Panc1 (cell line): ENCODE results near the gene HSPB7. TPM values are rescaled to one million over a fixed set of nuclear protein-coding genes. Genes with fewer than 3 reads are reported as not detected.

Experiments used
- ATAC-seq: fragments of 200-7000 bp; cut with Tn5 transposase; 2 replicates; pipeline ENCODE4 v1.9.1; 2020; ENCODE audit warnings: mild to moderate bottlenecking, moderate library complexity
- BruUV-seq: library from RNA; stranded (reverse); fragments of 400-500 nt; replicated peaks from 2 replicates; lab custom pipeline; 2021; lab: Mats Ljungman, UMichigan
- CTCF ChIA-PET: fragments of 300-600 bp; sonication (Branson Sonifier 250); formaldehyde crosslinking; loops from one replicate; lab custom pipeline; 2022; ENCODE audit warnings: antibody characterized with exemption; lab: Charles Lee
- POLR2A ChIA-PET: fragments of 300-600 bp; sonication (Branson Sonifier 250); formaldehyde crosslinking; loops from one replicate; lab custom pipeline; 2022; ENCODE audit warnings: antibody characterized with exemption; lab: Charles Lee
- DNase-seq: peaks from one replicate; pipeline ENCODE4 v3.0.0-alpha.2; 2010; ENCODE audit warnings: low read depth, low spot score
- H3K27ac ChIP-seq: 2 replicates; pipeline ENCODE4 v1.5.1; 2011; ENCODE audit warnings: mild to moderate bottlenecking, low read length, inconsistent platforms
- H3K27me3 ChIP-seq: fragments of 200-500 bp; sonication (Bioruptor generic); 2 replicates; pipeline ENCODE4 v1.6.0; 2014; ENCODE audit warnings: low read length, inconsistent platforms; ENCODE audit not compliant: control insufficient read depth, insufficient read depth
- H3K36me3 ChIP-seq: fragments of 200-500 bp; sonication (Bioruptor generic); 2 replicates; pipeline ENCODE4 v1.5.1; 2014; ENCODE audit warnings: inconsistent platforms, mild to moderate bottlenecking, low read length, moderate library complexity; ENCODE audit not compliant: control insufficient read depth, insufficient read depth
- H3K4me1 ChIP-seq: 2 replicates; pipeline ENCODE4 v1.5.1; 2011; ENCODE audit warnings: inconsistent platforms, mild to moderate bottlenecking, low read length, moderate library complexity; ENCODE audit not compliant: control insufficient read depth, insufficient read depth
- H3K4me3 ChIP-seq, 2 experiments: 2 replicates each; pipeline ENCODE4 v1.5.1; 2011 to 2012; ENCODE audit warnings: low read depth in 2 of 2, low read length in 2 of 2, mild to moderate bottlenecking in 2 of 2, inconsistent platforms in 1 of 2, moderate library complexity in 1 of 2
- H3K9me3 ChIP-seq: fragments of 200-500 bp; sonication (Bioruptor generic); 2 replicates; pipeline ENCODE4 v1.5.1; 2014; ENCODE audit warnings: low read depth, mild to moderate bottlenecking, inconsistent platforms, low read length, moderate library complexity; ENCODE audit not compliant: control insufficient read depth, insufficient read depth
- CTCF ChIP-seq: fragments of 450-650 bp; IDR thresholded peaks from 2 replicates; pipeline ENCODE4 v1.5.1; 2017; ENCODE audit warnings: mild to moderate bottlenecking
- POLR2AphosphoS5 ChIP-seq: IDR thresholded peaks from 2 replicates; pipeline ENCODE4 v1.6.1; 2012; ENCODE audit warnings: mild to moderate bottlenecking, low read depth, low read length, moderate library complexity
- REST ChIP-seq, 2 experiments: IDR thresholded peaks; 2 replicates each; pipeline ENCODE4 v1.6.1; 2011 to 2012; ENCODE audit warnings: low read depth in 2 of 2, control low read depth in 1 of 2, low read length in 1 of 2, mild to moderate bottlenecking in 1 of 2, moderate library complexity in 1 of 2; ENCODE audit not compliant: insufficient read depth in 1 of 2
- SIN3A ChIP-seq: IDR thresholded peaks from 2 replicates; pipeline ENCODE4 v1.6.1; 2012; ENCODE audit warnings: low read depth, mild to moderate bottlenecking, low read length, moderate library complexity, borderline replicate concordance; ENCODE audit not compliant: insufficient read depth
- TCF7L2 ChIP-seq: IDR thresholded peaks from 2 replicates; pipeline ENCODE4 v1.6.1; 2011; ENCODE audit warnings: mild to moderate bottlenecking, low read depth, low read length, inconsistent platforms
- in situ Hi-C: cut with HindIII; loops from 2 replicates; pipeline ENCODE4 v1.10.0; 2016; ENCODE audit warnings: low sequenced_read_pairs, low pct_unique_long_range_greater_than_20kb
- intact Hi-C: fragments of 100-400 bp; cut with micrococcal nuclease; formaldehyde crosslinking; loops from one replicate; pipeline ENCODE4 v1.10.0; 2022; ENCODE audit not compliant: unreplicated experiment
- total RNA-seq: library from RNA; stranded (reverse); gene quantifications from one replicate; pipeline ENCODE4 v1.2.1, GENCODE V29; 2021; ENCODE audit not compliant: unreplicated experiment

HSPB7 gene
- total RNA-seq, 1 experiment from 2014 or later = 0.10 TPM

- intact Hi-C loops = loop anchor here (2.0 kb wide), 1 partner anchor 24 kb away; no protein-coding TSS in a partner anchor
Measured at GRCh38 chr1:16032388-16033102, 14.7 kb upstream of the HSPB7 start.

GRCh38 chr1:16031551-16031950 is 13.7 kb upstream of the HSPB7 start:
- Histone ChIP-seq H3K4me3 (no peak overlapping the region), H3K36me3 (no peaks in the 10 kb centered on the region), H3K27ac (no peak overlapping the region), H3K9me3 (no peaks in the 10 kb centered on the region), H3K27me3 (no peaks in the 10 kb centered on the region), H3K4me1 (peaks cover 4% of the 10 kb centered on the region; the same call in 1 of the 2 replicates)
- ATAC-seq = no peak
- CTCF ChIA-PET = no interaction called here
- no peak for TF ChIP-seq REST (IDR thresholded peaks at IDR 0.05; ENCODE audit: insufficient read depth in 1 of 2, low read depth in 2 of 2, low read length in 1 of 2)
- no peak for TF ChIP-seq TCF7L2
- TF ChIP-seq SIN3A = no peak
- intact Hi-C loops = no loop called here
- no peak for DNase-seq
- in situ Hi-C loops = no loop called here
- POLR2A ChIA-PET = no interaction called here
- BruUV-seq = no TSS peak

More at GRCh38 chr1:16032388-16033102, 14.7 kb upstream of the HSPB7 start:
- Histone ChIP-seq H3K4me1 (peaks cover 4% of the 10 kb centered on the region; the same call in 1 of the 2 replicates), H3K27me3 (no peaks in the 10 kb centered on the region), H3K4me3 (no peak overlapping the region), H3K9me3 (no peaks in the 10 kb centered on the region), H3K27ac (no peak overlapping the region), H3K36me3 (no peaks in the 10 kb centered on the region)
- no TSS peak for BruUV-seq
- ChIA-PET CTCF (no interaction called here), POLR2A (no interaction called here)
- in situ Hi-C loops = no loop called here
- TF ChIP-seq CTCF (peak; percentile 98), SIN3A (no peak)
- DNase-seq (peak; percentile 65), ATAC-seq (peak; percentile 86)

GRCh38 chr1:16029288-16029687 is 11.4 kb upstream of the HSPB7 start:
- peaks cover 4% of the 10 kb centered on the region; the same call in 1 of the 2 replicates for H3K4me1 ChIP-seq
- H3K27ac ChIP-seq = no peak overlapping the region
- H3K4me3 ChIP-seq = no peak overlapping the region
- ATAC-seq = no peak
- no peaks in the 10 kb centered on the region for H3K27me3 ChIP-seq
- ChIA-PET POLR2A (no interaction called here), CTCF (no interaction called here)
- no TSS peak for BruUV-seq
- intact Hi-C loops = no loop called here
- H3K9me3 ChIP-seq = no peaks in the 10 kb centered on the region
- in situ Hi-C loops = no loop called here
- no peak for DNase-seq
- TF ChIP-seq TCF7L2 = no peak
- no peak for TF ChIP-seq REST (IDR thresholded peaks at IDR 0.05; ENCODE audit: insufficient read depth in 1 of 2, low read depth in 2 of 2, low read length in 1 of 2)
- TF ChIP-seq POLR2AphosphoS5 = no peak
- TF ChIP-seq SIN3A = no peak
- no peak for TF ChIP-seq CTCF
- no peaks in the 10 kb centered on the region for H3K36me3 ChIP-seq
